GM12878 (cell line): ENCODE data around the gene SELENOW.

ENCODE experiments used
- POLR2A ChIP-seq: IDR thresholded peaks from 2 replicates; pipeline ENCODE4 v1.6.1; 2011; ENCODE audit warnings: low read depth, mild to moderate bottlenecking, low read length
- TF ChIP-seq, protein P1 (sequence below): fragments of 150-350 bp; IDR thresholded peaks from 2 replicates; pipeline ENCODE4 v1.6.1; 2016; ENCODE audit warnings: low read depth, low read length
- TF ChIP-seq, protein P2 (sequence below), 3 experiments: IDR thresholded peaks in 2 of 3; conservative IDR thresholded peaks in 1 of 3; 2 replicates each; pipeline ENCODE4 v1.5.1; 2011; ENCODE audit warnings: low read depth in 3 of 3, low read length in 3 of 3, mild to moderate bottlenecking in 3 of 3, control low read depth in 2 of 3, moderate library complexity in 2 of 3, inconsistent platforms in 1 of 3, mixed read lengths in 1 of 3; ENCODE audit not compliant: control insufficient read depth in 2 of 3, insufficient read depth in 1 of 3; ENCODE audit errors: extremely low read depth in 1 of 3

DNA sequence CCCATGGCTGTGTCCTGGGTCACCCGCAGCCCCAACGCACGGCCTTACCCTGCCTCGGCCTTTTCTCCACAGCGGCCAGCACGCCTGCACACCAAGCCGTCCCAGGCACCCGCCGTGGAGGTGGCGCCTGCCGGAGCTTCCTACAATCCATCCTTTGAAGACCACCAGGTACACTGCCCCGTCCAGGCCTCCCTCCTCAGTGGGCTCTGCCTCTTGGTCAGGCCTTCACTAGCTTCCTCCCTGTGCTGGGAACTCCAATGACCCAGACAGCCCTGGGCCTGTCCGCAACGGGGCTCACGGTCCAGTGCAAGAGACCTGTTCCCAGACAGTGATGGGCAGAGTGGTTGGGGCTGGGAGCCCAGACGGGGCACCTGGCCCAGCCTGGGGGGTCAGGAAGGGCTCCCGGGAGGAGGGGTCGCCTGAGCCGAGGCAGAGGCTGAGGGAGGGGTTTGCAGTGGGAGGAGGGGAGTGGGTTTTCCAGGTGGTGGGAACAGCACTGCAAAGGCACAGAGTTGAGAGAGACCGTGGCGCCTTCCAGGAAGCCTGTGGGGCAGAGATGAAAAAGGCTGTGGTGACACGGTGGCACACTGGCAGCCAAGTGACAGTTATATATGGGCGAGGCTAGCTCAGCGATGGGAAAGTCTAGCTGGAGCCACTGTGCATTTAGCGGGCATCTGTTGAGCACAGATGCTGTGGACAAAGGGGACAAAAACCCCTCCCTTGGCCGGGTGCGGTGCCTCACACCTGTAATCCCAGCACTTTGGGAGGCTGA is 25.9 kb upstream of the SELENOW start:
- TF ChIP-seq, protein P1, sequence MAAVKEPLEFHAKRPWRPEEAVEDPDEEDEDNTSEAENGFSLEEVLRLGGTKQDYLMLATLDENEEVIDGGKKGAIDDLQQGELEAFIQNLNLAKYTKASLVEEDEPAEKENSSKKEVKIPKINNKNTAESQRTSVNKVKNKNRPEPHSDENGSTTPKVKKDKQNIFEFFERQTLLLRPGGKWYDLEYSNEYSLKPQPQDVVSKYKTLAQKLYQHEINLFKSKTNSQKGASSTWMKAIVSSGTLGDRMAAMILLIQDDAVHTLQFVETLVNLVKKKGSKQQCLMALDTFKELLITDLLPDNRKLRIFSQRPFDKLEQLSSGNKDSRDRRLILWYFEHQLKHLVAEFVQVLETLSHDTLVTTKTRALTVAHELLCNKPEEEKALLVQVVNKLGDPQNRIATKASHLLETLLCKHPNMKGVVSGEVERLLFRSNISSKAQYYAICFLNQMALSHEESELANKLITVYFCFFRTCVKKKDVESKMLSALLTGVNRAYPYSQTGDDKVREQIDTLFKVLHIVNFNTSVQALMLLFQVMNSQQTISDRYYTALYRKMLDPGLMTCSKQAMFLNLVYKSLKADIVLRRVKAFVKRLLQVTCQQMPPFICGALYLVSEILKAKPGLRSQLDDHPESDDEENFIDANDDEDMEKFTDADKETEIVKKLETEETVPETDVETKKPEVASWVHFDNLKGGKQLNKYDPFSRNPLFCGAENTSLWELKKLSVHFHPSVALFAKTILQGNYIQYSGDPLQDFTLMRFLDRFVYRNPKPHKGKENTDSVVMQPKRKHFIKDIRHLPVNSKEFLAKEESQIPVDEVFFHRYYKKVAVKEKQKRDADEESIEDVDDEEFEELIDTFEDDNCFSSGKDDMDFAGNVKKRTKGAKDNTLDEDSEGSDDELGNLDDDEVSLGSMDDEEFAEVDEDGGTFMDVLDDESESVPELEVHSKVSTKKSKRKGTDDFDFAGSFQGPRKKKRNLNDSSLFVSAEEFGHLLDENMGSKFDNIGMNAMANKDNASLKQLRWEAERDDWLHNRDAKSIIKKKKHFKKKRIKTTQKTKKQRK = no peak
- peak; percentile 22; the same call in 1 of the 2 replicates for TF ChIP-seq POLR2A
- TF ChIP-seq, protein P2, sequence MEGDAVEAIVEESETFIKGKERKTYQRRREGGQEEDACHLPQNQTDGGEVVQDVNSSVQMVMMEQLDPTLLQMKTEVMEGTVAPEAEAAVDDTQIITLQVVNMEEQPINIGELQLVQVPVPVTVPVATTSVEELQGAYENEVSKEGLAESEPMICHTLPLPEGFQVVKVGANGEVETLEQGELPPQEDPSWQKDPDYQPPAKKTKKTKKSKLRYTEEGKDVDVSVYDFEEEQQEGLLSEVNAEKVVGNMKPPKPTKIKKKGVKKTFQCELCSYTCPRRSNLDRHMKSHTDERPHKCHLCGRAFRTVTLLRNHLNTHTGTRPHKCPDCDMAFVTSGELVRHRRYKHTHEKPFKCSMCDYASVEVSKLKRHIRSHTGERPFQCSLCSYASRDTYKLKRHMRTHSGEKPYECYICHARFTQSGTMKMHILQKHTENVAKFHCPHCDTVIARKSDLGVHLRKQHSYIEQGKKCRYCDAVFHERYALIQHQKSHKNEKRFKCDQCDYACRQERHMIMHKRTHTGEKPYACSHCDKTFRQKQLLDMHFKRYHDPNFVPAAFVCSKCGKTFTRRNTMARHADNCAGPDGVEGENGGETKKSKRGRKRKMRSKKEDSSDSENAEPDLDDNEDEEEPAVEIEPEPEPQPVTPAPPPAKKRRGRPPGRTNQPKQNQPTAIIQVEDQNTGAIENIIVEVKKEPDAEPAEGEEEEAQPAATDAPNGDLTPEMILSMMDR (IDR thresholded peaks at IDR 0.05 in 2 of 3, conservative IDR thresholded peaks at IDR 0.05 in 1 of 3; ENCODE audit: control insufficient read depth in 2 of 3, extremely low read depth in 1 of 3, insufficient read depth in 1 of 3, low read depth in 3 of 3, low read length in 3 of 3) = no peak
